GM18858 (cell line): ENCODE results near the gene ATP2B3.

ENCODE experiments used
- ATAC-seq: cut with Tn5 transposase; IDR thresholded peaks from one replicate; pipeline ENCODE4 v1.9.1; 2021; ENCODE audit not compliant: unreplicated experiment

Gene ATP2B3

GRCh38 chrX:153564047-153564606 lies 46.7 kb downstream of the ATP2B3 start:
- no peak for ATAC-seq

GRCh38 chrX:153565996-153566580 lies 48.6 kb downstream of the ATP2B3 start:
- ATAC-seq = no peak

GRCh38 chrX:153568451-153569011 lies 51.1 kb downstream of the ATP2B3 start:
- no peak for ATAC-seq

DNA sequence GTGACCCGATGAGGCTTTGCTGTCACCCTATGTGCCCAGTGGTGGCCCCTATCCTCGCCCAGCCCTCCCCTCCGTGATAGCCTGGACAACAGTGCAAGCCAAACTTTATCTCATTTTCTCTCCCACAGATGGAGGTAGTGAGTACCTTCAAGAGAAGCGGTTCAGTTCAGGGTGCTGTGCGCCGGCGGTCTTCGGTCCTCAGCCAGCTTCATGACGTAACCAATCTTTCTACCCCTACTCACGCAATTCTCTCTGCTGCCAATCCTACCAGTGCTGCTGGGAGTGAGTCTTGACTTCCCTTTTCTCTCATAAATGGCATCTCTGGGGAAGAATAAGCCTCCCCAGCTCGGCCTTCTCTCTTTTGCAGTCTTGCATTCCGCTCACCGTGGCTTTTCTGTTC lies 52.0 kb downstream of the ATP2B3 start:
- no peak for ATAC-seq

GRCh38 chrX:153571534-153571908 lies 54.1 kb downstream of the ATP2B3 start:
- ATAC-seq = no peak

DNA sequence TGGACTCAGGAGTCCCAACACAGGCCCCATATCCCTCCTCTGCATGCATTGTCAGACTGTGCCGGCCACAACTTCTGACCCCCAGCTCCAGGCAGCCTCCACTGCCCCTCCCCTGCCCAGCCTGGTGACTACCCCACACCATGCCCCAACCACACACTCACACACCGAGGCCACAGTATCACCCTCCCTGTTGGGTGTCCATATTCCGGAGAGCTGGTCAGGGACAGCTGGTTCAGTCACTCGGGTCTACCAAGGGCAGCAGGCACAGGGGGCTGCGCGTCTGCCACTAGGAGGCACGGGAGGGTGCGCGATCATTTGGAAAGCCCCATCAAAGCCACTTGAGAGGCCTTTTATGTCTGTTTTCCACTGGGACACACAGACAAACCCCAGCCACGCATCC lies 55.2 kb downstream of the ATP2B3 start:
- ATAC-seq = no peak

GRCh38 chrX:153573984-153574383 lies 56.5 kb downstream of the ATP2B3 start:
- ATAC-seq = no peak

DNA sequence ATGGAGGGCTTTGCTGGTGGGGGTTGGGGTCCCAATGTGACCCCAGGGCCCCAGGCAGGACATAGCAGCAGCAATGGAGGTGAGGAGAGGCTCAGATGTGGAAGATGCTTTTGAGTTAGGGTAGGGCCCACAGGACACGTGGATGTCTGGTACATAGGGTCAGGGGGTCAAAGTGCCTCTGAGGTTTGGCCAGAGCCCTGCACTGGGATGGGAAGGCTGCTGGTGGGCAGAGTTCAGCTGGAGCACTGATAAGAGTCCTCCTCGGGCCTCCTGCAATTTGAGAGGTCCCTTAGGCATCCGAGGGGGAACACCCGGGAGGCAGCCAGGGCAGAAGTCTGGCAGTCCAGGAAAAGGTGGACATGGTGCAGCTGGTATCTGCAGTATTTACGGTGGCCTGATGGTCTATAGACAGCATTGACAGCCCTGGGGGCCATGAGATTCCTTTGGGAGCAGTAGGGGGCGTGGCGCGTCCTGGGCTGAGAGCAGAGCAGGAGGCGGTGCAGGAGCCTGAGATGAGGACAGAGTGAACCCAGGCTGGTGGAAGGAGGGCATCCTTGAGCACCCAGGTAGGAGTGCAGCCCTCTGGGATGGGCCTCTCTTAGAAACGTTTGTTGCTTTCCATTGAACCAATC lies 58.9 kb downstream of the ATP2B3 start:
- no peak for ATAC-seq

GRCh38 chrX:153576961-153577360 lies 59.5 kb downstream of the ATP2B3 start:
- ATAC-seq = no peak

- ATAC-seq = no peak
Observed at GRCh38 chrX:153578200-153578835, 60.9 kb downstream of the ATP2B3 start.

DNA sequence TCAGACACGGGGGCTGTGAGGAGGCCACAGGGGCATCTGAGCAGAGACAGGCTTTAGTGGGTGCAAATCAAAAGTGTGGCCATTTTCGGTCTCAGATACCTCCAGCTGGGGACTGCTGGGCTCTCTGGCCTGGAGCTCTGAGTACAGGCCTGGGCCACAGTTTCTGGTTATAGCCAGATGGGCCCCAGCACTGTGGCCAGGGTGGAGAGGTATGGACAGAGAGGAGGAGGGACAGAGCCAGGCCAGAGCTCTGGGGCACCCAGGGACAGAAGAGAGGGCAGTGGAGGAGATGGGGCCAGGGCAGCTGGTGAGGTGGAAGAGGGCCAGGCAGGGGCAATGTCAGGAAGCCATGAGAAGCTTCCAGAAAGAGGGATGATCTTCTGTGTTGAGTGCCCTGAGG lies 61.4 kb downstream of the ATP2B3 start:
- ATAC-seq = no peak

DNA sequence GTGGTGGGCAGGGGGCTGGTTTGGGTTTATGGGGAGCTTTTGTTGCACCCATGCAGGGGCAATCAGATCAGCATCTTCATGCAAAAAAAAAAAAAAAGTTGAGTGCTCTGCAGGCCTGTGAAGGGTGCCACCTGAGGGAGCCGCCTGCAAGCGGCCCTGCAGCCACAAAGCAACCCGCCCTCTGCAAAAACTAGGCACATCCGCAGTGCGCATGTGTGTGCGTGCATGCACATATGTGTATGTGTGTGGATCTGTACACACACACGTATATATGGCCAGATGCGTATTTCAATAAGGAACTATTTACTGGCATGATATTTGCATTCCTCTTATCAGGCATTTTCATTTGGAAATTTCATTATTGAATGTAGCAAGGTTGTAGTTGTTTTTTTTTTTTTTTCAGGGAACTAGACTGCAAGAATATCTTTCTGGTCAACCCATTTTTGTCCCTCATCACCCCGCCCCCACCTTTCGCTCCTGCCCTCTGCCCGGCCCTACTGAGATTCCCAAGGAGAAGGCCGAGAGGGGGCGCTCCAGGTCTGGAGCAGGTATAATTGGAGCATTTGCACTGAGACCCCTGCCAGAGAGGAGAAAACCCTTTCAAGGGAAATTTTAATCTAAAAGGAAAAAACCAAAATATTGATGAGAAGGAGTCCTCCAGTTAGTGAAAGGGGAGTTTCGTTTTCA lies 63.4 kb downstream of the ATP2B3 start:
- no peak for ATAC-seq

DNA sequence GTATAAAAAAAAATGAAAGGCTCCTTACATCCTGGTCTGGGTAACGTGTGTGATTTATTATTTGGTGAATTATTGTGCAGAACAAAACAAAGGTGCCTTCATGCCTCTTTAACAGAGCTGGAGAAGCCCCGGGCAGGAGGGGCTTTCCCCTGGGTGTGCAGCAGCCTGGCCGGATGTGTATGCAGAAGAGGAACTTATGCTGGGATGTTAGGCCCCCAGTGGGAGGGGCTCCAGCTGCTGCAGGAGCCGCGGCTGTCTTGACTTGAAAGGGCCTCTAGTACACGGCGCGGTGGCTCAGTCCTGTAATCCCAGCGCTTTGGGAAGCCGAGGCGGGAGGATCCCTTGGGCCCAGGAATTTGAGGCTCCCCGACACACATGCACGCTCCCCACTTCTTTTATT lies 65.5 kb downstream of the ATP2B3 start:
- ATAC-seq = peak; percentile 99

DNA sequence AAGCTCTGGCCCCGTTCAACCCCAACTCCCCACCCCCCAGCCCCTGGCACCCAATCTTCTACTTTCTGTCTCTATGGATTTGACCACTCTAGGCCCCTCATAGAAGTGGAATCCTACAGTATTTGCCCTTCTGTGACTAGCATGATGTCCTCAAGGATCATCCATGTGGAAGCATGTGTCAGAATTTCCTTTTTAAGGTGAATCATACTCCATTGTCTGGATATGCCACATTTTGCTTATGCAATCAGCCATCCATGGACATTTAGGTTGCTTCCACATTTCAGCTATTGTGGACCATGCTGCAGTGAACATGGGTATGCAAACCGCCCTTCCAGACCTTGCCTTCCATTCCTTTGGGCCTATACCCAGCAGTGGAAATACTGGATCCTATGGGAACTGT lies 66.0 kb downstream of the ATP2B3 start:
- no peak for ATAC-seq

DNA sequence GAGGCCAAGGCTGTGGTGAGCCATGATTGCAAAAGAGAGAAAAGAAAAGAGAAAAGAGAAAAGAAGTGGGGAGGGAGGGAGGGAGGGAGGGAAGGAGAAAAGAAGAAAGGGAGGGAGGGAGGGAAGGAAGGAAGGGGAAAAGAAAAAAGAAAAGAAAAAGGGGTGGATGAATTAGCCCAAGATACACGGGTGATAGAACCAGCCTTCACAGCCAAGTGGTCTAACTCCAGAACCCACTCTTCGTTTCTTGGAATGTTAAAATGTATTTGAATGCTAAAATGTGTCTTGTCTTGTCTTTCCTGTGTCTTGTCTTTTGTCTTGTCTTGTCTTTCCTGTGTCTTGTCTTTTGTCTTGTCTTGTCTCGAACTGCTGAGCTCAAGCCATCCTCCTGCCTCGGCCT lies 68.4 kb downstream of the ATP2B3 start:
- no peak for ATAC-seq

GRCh38 chrX:153587342-153587741 lies 69.9 kb downstream of the ATP2B3 start:
- ATAC-seq = no peak

- ATAC-seq = no peak
Observed at GRCh38 chrX:153588021-153588781, 70.8 kb downstream of the ATP2B3 start.

GRCh38 chrX:153588782-153589446 lies 71.5 kb downstream of the ATP2B3 start:
- no peak for ATAC-seq

DNA sequence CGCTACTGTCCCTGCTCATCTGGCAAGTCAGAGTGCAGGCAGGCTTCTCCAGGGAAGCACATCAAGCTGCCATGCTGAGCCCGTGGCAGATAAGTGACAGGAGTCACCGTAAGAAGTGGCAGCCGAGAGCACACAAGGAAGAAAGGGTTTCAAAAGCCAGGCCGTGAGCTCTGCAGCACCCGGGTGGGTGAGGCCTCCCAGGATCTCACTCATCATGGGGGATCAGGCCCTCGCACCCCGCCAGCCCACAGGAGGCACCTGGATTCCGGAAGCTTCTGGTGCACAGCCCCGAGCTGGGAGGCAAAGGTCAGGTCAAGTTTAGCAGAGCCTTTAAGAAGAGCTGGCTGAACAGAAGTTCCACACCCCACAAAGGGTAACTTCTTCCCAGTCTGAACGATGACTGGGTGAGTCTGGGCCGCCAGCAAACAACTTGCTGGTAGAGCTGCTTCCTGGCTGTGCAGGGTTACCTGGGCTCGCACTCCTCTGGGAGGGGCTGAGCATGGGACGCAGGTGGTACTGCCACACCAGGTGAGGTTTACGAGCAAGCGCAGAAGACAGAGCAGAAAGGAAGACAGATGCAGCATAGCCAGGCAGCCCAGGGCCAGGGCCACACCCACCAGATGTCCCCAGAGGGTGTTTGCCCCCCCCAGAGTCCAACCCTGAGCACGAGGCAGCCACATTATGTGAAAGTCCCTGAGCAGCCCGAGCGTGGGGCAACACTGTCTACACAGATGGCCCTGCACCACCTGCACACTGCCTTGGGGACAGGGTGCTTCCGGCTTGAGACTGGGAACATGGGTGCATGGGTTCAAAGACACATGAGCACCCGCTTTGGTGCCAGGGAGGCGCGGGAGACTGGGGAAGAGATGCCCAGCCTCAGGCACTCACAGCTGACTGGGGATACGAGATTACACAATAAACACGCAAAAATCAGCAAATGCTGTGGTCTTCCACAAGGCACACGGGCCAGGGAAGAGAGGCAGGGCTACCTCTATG lies 73.8 kb downstream of the ATP2B3 start:
- no peak for ATAC-seq
